Keratinocyte (primary cell): Measurements from ENCODE around the gene THAP6.

ENCODE experiments used
- EZH2 ChIP-seq: IDR thresholded peaks from one replicate; pipeline ENCODE4 v1.6.1; 2012; ENCODE audit warnings: inconsistent platforms, mild to moderate bottlenecking, low read length, moderate library complexity
- TF ChIP-seq, protein P1 (sequence below), 3 experiments: IDR thresholded peaks in 1 of 3; conservative IDR thresholded peaks in 1 of 3; optimal IDR thresholded peaks in 1 of 3; 2 replicates in 2 of 3; 3 replicates in 1 of 3; pipeline versions ENCODE3 to v1.5.1; 2011; ENCODE audit warnings: low read length in 3 of 3, mild to moderate bottlenecking in 3 of 3, moderate library complexity in 2 of 3, control low read depth in 1 of 3, inconsistent platforms in 1 of 3; ENCODE audit not compliant: insufficient read depth in 2 of 3; ENCODE audit errors: extremely low read depth in 1 of 3

DNA sequence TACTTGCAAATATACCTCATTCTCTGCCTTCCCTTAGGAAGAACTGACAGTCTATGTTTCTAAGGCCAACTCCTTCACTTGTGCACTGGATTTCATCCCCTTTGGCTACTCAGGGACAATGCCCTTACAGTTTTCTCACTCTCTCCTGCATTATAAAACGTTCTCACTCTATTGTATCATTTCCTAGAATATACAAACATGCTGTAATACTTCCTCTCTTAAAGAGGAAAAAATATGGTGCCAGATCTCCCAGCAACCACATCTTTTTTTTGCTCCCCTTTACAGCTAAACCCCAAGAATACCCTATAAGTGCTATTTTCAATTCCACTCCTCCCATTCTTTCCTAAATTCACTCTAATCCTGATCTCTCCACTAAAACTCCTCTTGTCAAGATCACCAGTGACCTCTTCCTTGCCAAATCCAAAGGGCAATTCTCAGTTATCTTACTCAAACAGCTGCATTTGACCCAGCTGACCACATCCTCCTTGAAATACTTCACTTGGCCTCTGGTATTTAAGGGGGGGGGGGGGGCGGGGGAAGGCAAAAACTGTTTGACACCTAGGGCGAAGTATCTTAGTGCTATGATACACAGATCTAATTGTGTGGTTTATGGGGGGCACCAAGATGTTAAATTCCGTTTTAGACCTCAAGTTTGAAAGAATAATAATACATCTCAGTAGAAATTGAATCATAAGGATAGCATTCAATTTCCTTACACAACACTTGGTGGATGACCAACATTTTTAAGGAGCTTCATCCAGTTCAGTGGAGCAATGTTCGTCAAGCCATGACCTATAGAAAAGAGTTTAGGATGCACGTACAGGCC, 1.7 kb upstream of the THAP6 start:
- TF ChIP-seq, protein P1, sequence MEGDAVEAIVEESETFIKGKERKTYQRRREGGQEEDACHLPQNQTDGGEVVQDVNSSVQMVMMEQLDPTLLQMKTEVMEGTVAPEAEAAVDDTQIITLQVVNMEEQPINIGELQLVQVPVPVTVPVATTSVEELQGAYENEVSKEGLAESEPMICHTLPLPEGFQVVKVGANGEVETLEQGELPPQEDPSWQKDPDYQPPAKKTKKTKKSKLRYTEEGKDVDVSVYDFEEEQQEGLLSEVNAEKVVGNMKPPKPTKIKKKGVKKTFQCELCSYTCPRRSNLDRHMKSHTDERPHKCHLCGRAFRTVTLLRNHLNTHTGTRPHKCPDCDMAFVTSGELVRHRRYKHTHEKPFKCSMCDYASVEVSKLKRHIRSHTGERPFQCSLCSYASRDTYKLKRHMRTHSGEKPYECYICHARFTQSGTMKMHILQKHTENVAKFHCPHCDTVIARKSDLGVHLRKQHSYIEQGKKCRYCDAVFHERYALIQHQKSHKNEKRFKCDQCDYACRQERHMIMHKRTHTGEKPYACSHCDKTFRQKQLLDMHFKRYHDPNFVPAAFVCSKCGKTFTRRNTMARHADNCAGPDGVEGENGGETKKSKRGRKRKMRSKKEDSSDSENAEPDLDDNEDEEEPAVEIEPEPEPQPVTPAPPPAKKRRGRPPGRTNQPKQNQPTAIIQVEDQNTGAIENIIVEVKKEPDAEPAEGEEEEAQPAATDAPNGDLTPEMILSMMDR (optimal IDR thresholded peaks at IDR 0.05 in 1 of 3, IDR thresholded peaks at IDR 0.05 in 1 of 3, conservative IDR thresholded peaks at IDR 0.05 in 1 of 3; ENCODE audit: extremely low read depth in 1 of 3, insufficient read depth in 2 of 3, low read length in 3 of 3), result no peak
- TF ChIP-seq EZH2, result no peak
